OCI-M1 (cell line): Measurements from ENCODE around the gene ZNF862.

Experiments used
- DNase-seq: peaks from one replicate; lab custom pipeline; 2025; lab: John Stamatoyannopoulos, UW

ZNF862 gene

DNA sequence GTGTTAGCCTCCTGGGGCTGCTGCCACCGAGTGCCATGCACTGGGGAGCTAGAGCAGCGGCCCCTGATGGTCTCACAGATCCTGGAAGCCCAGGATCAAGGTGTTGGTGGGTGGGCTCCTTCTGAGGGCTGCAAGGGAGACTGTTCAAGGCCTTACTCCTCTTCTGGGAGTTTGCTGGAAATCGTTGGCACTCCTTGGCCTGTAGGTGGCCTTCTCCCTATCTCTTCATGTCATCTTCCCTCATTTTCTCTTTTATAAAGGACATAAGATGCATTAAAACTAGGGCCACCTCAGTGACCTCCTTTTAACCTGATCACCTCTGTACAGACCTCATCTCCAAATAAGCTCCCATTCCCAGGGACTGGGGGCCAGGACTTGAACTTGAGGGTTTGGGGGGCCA, 27.0 kb upstream of the ZNF862 start:
- DNase-seq, result no peak

DNA sequence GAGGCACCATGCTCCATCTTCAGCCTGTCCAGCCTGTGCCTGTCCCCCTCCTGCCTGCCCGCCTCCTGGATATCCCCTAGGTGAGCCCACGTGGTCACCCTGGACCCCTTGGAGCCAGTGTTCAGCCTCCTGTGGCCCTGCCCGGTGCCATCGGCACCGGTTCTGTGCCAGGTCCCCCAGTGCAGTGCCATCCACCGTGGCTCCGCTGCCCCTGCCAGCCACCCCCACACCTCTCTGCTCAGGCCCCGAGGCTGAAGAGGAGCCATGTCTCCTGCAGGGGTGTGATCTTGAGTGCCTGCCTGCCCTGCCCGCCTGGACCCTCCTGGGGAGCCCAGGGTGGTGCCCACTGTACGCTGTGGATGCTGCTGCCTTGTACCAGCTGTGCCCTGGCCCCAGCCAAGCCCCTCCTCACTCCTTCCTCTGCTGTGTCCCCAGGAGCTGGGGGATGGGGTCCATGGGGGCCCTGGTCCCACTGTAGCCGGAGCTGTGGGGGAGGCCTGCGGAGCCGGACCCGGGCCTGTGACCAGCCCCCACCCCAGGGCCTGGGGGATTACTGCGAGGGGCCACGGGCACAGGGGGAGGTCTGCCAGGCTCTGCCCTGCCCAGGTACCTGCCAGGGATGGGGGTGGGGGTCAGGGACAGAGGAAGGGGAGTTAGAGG, 26.2 kb upstream of the ZNF862 start:
- DNase-seq, result no peak

DNA sequence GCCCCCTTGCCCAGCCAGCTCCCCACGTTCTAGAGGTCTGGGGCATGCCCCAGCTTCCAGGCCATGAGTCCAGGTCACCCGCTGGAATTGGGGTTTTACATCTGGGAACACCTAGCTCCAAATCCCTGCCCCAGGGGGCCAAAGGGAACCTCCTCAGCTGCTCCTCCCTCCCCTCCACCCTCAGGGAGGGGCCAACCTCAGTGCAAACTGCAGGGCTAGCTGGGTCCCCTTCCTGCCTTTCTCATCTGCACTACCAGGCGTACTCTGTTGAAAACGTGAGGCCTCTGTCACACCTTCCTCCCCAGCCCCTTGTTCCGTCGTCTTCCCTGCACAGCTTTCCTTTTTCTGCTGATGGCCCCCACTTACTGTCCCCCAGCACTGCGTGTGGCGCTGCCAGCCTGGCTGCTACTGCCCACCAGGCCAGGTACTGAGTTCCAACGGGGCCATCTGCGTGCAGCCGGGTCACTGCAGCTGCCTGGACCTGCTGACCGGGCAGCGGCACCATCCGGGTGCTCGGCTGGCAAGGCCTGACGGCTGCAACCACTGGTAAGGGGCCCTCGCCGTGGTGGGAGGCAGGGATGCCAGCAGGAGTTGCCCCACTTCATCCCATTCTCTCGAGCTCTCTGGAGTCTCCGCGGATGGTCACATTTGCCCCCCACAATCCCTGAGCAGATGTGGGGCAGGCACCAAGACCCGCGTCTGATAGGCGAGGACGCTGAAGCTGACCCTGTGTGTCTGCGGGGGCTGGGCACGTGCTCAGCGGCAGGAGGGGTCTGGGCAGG, 24.7 kb upstream of the ZNF862 start:
- DNase-seq, result no peak

DNA sequence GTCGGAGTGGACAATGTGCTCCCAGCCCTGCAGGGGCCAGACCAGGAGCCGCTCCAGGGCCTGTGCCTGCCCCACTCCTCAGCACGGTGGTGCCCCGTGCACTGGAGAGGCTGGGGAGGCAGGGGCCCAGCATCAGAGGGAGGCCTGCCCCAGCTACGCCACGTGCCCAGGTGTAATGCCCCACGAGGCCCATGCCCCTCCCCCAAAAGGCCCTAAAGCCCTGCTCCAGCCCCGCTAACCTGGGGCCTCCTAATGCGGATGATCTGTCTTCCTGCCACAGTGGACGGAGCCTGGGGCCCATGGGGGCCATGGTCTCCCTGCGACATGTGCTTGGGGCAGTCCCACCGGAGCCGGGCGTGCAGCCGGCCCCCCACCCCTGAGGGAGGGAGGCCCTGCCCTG, 23.7 kb upstream of the ZNF862 start:
- DNase-seq, result no peak

DNA sequence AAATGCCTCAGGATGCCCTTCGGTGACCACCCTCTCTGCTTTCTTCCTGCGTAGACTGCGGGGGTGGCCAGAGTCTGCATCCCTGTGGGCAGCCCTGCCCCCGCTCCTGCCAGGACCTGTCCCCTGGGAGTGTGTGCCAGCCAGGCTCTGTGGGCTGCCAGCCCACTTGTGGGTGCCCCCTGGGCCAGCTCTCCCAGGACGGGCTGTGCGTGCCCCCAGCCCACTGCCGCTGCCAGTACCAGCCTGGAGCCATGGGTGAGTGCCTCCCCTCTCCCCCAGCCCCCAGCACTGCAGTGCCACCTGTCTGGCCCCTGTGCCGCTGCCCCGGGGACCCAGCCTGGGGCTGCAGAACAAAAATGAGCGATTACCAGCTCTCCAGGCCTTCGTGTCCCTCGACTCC, 23.1 kb upstream of the ZNF862 start:
- DNase-seq, result no peak

DNA sequence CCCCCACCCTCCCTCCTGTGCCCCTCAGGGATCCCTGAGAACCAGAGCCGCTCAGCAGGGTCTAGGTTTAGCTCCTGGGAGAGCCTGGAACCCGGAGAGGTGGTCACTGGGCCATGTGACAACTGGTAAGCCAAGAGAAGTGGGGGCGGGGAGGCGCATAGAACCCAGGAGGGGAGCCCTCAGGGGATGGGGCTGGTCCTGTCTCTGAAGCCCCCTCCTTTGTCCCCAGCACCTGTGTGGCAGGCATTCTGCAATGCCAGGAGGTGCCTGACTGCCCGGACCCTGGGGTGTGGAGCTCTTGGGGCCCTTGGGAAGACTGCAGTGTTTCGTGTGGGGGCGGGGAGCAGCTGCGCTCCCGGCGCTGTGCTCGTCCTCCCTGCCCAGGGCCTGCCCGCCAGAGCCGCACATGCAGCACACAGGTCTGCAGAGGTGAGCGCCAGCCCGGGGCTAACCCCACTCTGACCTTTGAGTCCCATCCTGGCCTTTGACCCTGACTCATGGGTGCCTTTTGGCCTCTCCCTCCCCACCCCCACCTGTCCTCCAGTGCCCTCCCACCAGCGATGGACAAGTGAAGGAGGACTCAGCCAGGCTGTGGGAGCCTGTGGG, 22.4 kb upstream of the ZNF862 start:
- DNase-seq, result no peak

DNA sequence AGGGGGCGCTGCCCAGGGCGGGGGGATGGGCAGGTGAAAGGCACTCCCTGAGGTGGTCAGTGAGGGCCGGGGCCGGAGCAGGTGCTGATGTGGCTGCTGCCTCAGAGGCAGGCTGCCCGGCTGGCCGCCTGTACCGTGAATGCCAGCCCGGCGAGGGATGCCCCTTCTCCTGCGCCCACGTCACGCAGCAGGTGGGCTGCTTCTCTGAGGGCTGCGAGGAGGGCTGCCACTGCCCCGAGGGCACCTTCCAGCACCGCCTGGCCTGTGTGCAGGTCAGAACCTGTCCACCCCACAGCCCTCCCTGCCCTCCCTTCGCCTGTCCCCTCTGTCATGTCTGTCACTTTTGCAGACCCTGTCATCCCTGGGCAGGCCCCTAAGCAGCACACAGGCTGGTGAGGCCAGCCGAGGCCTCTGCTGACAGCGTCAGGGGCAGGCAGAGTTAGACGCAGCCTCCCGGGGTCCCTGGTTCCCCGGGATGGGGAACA, 21.9 kb upstream of the ZNF862 start:
- no peak for DNase-seq

DNA sequence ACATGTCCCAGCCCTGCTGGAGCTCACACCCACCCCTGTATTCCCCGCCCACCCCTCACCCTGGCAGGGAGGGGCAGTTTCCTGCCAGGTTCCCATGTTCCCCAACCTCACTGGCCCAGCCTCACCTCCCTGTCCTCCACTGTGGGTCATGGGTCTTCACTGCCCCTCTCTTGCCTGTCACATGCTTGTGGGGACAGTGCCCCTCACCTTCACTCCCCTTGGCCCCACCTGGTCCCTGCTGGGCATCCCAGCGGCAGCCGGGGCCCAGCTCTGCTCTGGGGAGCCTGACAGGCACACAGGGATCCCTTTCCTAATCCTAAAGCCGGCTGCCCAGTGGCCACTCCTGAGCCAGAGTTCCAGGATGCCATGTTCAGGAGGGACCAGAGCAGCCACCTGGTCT, 21.4 kb upstream of the ZNF862 start:
- DNase-seq, result no peak

DNA sequence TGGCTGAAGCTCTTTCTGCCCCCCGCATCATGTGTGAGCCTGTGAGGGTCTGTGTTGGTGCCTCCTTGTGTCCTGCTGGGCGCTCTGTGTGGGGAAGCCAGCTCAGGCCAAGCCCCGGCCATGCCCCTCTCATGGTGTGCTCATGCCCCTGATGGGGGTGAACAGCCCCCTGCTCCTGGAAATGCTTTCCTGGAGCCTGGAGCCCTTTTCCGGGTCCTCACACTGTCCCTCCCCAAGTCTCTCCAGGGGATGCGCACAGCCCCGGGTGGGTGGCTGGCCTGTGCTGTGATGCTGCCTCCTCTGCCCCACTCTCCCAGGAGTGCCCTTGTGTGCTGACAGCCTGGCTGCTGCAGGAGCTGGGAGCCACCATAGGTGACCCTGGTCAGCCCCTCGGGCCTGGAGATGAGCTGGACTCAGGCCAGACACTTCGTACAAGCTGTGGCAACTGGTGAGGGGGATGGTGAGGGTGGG, 20.8 kb upstream of the ZNF862 start:
- no peak for DNase-seq

DNA sequence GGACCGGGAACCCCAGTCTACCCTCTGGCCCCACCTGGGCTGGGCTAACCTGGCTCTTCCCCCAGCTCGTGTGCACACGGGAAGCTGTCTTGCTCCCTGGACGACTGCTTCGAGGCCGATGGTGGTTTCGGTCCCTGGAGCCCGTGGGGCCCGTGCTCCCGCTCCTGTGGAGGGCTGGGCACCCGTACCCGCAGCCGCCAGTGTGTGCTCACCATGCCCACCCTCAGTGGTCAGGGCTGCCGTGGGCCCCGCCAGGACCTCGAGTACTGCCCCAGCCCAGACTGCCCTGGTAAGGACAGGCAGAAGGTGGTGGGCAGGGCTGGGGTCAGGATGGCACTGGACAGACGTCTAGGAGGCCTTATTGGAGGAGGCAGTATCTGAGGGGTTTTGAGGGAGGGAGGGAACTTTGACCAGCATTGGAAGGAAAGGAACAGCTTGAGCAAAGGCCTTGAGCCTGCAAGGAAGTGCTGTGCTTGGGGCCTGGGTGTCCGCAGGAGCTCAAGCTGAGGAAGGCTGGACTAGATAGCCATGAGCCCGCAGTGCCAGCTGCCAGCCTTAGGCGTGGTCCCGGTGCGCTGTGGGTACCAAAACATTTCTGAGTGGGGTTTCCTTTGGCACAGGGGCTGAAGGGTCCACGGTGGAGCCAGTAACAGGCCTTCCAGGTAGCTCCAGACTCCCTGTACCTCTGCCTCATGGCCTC, 20.2 kb upstream of the ZNF862 start:
- no peak for DNase-seq

DNA sequence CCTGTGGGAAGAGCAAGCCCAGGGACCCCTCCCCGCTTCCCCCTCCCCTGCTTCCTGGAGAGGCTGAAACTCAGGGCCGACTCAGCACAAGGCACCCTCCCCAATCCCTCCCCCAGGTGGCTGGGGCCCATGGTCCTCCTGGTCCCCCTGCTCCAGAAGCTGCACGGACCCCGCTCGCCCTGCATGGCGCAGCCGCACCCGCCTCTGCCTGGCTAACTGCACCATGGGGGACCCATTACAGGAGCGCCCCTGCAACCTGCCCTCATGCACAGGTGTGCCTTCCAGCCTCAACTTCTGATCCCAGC, 19.7 kb upstream of the ZNF862 start:
- DNase-seq, result no peak

DNA sequence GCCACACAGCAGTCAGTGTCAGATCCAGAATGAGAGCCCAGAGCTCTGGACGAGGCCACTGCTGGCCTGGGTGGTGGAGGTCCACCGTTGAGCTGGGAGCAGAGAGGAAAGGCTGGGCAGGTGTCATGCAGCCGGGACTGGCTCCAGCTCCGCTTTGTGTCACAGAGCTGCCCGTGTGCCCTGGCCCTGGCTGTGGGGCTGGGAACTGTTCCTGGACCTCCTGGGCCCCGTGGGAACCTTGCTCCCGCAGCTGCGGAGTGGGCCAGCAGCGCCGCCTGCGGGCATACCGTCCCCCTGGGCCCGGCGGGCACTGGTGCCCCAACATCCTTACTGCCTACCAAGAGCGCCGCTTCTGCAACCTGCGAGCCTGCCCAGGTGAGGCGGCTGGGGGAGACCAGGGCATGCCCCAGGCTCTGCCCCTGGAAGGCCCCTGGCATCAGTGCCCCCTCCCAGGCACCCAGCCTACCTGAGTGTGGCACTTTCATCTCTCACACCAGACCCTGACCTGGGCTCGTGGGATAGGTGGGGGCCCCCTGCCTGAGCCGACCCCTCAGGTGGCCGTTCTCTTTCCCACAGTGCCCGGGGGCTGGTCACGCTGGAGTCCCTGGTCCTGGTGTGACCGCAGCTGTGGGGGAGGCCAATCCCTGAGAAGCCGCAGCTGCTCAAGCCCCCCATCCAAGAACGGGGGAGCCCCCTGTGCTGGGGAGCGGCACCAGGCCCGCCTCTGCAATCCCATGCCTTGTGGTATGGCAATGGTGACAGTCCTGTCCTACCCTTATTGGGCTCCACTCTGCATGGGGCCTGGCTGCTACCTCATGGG, 18.8 kb upstream of the ZNF862 start:
- DNase-seq, result no peak

DNA sequence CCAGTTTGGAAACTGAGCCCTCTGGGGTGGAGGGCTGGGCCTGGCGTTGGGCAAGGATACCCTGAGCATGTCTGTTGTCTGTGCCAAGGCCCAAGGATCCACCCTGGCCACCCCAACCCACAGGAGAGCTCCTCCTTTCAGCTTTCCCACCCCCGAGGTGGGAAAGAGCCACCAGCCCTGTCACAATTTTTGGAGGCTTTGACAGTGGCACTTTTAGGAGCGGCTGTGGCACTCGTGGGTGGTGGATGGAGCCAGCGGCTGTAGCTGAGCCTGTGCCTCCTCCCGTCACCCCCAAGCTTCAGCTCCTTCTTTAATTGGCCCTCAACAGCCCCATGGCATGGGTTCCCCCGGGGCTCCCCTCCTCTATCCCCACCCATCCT, 18.2 kb upstream of the ZNF862 start:
- DNase-seq, result no peak

DNA sequence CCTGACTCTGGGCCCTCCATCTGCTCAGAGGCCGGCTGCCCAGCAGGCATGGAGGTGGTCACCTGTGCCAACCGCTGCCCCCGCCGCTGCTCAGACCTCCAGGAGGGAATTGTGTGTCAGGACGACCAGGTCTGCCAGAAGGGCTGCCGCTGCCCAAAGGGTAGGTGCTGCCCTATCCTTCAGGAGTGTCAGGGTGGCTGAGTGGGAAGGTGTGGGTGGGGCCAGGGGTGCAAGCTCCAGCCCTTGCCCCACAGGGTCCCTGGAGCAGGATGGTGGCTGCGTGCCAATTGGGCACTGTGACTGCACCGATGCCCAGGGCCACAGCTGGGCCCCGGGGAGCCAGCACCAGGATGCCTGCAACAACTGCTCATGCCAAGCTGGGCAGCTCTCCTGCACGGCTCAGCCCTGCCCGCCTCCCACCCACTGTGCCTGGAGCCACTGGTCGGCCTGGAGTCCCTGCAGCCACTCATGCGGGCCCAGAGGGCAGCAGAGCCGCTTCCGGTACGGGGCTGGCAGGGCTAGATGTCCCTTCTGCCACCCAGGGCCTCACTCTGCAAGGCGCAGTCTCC, 17.5 kb upstream of the ZNF862 start:
- no peak for DNase-seq

DNA sequence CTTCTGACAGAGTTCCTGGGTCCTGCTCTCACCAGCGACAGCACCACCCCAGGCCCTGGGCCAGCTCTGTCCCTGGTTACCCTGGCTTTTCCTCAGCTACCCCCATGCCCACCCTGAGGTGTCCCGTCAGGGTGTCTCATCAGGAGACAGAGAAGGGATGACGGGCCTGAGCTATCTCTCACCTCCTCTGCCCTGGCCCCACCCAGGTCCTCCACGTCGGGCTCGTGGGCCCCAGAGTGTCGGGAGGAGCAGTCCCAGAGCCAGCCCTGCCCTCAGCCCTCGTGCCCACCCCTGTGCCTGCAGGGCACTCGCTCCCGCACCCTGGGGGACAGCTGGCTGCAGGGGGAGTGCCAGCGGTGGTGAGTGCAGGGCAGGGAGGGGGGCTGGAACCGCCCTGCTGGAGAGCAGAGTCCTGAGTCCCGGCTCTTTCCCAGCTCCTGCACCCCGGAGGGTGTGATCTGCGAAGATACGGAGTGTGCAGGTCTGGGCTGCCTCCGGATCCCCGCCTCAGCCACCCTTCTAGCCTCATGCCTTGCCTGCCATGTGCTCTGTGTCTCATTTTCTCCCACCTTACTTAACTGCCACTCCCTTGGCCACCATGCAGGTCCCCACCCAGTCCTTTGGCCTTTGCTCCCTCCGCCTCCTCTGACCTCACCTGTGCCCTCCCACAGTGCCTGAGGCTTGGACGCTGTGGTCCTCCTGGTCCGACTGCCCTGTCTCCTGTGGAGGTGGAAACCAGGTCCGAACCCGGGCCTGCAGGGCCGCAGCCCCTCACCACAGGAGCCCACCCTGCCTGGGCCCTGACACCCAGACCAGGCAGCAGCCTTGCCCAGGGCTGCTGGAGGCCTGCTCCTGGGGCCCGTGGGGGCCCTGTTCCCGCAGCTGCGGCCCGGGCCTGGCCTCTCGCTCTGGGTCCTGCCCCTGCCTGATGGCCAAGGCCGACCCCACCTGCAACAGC, 16.7 kb upstream of the ZNF862 start:
- no peak for DNase-seq

DNA sequence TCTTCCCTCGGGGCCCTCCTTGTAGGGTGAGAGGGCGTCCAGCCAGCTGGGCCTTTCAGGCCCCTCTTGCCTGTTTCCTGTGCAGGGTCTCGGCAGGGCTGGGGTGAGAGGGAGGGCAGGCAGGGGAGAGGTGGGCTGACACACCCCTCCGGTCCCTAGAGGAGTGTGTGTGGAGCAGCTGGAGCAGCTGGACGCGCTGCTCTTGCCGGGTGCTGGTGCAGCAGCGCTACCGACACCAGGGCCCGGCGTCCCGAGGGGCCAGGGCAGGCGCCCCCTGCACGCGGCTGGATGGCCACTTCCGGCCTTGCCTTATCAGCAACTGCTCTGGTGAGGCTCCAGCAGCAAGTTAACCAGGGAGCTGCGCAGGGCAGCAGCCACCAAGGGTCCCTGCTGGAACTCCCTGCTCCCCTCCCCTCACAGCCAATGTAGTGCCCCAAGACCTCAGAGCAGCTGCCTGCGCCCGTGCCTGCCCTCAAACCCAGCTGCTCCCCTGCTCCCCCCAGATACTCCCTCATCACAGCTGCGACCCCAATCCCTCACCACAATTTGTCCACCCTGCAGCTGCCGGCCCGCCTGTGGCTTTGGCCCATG, 15.7 kb upstream of the ZNF862 start:
- no peak for DNase-seq

DNA sequence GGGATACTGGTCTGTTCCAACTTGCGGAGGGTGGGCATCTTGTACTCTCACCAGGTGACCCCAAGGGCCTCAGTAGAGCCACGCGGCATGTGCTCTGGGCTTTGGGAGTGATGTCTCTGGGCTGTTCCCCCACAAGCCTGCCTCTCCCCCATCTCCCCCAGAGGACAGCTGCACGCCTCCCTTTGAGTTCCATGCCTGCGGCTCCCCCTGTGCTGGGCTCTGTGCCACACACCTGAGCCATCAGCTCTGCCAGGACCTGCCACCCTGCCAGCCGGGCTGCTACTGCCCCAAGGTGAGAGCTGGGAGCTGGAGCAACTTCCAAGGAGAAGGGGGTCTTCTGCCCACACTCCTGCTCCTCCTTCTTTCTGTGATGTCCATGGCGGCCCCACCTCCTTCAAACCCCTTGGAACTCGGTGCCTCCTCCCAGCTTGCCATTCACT, 15.0 kb upstream of the ZNF862 start:
- DNase-seq, result no peak

DNA sequence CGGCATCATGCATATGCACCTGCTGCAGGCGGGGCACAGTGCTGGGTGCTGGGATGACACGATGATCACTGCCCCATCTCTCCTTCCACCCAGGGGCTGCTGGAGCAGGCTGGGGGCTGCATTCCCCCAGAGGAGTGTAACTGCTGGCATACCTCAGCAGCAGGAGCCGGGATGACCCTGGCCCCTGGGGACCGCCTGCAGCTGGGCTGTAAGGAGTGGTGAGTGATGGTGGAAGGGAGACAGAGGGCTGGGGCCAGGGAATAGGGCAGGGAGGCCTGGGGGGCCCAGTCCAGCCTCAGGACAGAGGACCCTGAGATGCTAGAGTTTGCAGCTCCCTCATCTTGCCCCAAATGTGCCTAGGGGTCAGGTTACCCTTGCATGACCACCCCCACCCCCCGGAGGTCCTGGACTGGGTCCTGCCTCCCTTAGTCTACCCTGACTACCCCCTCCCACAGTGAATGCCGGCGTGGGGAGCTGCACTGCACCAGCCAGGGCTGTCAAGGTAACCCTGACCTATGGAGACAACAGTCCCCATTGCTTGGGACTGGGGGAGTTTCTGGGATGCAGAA, 14.5 kb upstream of the ZNF862 start:
- no peak for DNase-seq

DNA sequence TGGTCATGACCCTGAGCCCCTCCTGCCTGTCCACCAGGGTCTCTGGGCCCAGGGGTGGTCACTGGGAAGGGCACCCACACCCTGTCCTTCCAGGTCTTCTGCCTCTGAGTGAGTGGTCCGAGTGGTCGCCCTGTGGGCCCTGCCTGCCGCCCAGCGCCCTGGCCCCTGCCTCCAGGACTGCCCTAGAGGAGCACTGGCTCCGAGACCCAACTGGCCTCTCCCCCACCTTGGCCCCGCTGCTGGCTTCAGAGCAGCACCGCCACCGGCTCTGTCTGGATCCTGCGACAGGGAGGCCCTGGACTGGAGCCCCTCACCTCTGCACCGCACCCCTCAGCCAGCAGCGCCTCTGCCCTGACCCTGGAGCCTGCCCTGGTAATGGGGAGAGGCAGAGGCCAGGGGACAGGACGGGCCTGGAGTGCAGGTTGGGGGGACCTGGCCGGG, 13.9 kb upstream of the ZNF862 start:
- DNase-seq, result no peak
